ENCODE data around the gene ITGB7. TPM values are rescaled to one million over a fixed set of nuclear protein-coding genes. Genes with fewer than 3 reads are reported as not detected.

The ITGB7 gene
- total RNA-seq, 1 experiment from 2014 or later: 0.90 TPM

- TF ChIP-seq, protein P1, sequence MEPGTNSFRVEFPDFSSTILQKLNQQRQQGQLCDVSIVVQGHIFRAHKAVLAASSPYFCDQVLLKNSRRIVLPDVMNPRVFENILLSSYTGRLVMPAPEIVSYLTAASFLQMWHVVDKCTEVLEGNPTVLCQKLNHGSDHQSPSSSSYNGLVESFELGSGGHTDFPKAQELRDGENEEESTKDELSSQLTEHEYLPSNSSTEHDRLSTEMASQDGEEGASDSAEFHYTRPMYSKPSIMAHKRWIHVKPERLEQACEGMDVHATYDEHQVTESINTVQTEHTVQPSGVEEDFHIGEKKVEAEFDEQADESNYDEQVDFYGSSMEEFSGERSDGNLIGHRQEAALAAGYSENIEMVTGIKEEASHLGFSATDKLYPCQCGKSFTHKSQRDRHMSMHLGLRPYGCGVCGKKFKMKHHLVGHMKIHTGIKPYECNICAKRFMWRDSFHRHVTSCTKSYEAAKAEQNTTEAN (CRISPR knock-in tag; IDR thresholded peaks at IDR 0.05): no peak
- TF ChIP-seq PRDM15 (CRISPR knock-in tag; IDR thresholded peaks at IDR 0.05): no peak
- no peak for TF ChIP-seq HMGXB4 (CRISPR knock-in tag; IDR thresholded peaks at IDR 0.05)
- TF ChIP-seq JAZF1 (CRISPR knock-in tag; IDR thresholded peaks at IDR 0.05): no peak
- TF ChIP-seq NFE2L1 (CRISPR knock-in tag; IDR thresholded peaks at IDR 0.05): no peak
- no peak for TF ChIP-seq TEAD1 (CRISPR knock-in tag; IDR thresholded peaks at IDR 0.05)
- no peak for TF ChIP-seq ZNF138 (CRISPR knock-in tag; conservative IDR thresholded peaks at IDR 0.05)
Observed at GRCh38 chr12:53145383-53146260, 61.4 kb downstream of the ITGB7 start (continued).

DNA sequence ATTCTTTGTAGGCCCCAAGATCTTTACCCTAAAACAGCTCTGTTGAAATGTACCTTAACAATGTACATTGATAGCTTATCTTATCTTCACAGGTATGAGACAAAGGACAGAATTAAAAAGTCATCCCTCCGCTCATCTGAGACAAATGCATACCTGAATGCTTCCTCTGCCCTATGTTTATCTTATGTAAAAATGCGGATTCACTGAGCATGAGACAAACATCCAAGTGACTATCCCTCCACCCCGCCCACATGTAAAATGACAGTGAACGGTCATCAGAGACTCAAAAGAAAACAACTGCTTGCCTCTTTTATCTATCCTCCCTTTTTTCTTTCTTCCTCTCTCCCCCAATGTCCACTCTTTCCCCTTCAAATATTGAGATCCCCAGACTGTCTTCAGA is 63.7 kb downstream of the ITGB7 start:
- DNase-seq (ENCODE audit: low spot score) (no peak), ATAC-seq (no peak)
- ChIA-PET CTCF (interaction anchor here (0.6 to 1.0 kb wide), 3 partner anchors 16 to 59 kb away, joined by 3 to 5 read pairs (median 3); no protein-coding TSS in a partner anchor), POLR2A (no interaction called here)
- H3K27ac Mint-ChIP-seq: no peak overlapping the region
- H3K4me3 Mint-ChIP-seq: no peak overlapping the region
- H3K36me3 Mint-ChIP-seq: peaks cover 12% of the 10 kb centered on the region
- H3K4me1 Mint-ChIP-seq: no peaks in the 10 kb centered on the region
- peaks cover 20% of the 10 kb centered on the region for H3K9me3 Mint-ChIP-seq
- H3K27me3 Mint-ChIP-seq (ENCODE audit: low read depth): peaks cover 28% of the 10 kb centered on the region
- TF ChIP-seq GRHL2 (CRISPR knock-in tag; IDR thresholded peaks at IDR 0.05; ENCODE audit: insufficient replicate concordance, severe bottlenecking) (no peak), E2F1 (CRISPR knock-in tag; IDR thresholded peaks at IDR 0.05) (no peak), JUN (CRISPR knock-in tag; IDR thresholded peaks at IDR 0.05) (no peak), FOXK1 (CRISPR knock-in tag; IDR thresholded peaks at IDR 0.05) (no peak), NFYB (CRISPR knock-in tag; conservative IDR thresholded peaks at IDR 0.05; ENCODE audit: low read depth) (no peak), ETV6 (CRISPR knock-in tag; IDR thresholded peaks at IDR 0.05) (no peak)
- TF ChIP-seq, protein P2, sequence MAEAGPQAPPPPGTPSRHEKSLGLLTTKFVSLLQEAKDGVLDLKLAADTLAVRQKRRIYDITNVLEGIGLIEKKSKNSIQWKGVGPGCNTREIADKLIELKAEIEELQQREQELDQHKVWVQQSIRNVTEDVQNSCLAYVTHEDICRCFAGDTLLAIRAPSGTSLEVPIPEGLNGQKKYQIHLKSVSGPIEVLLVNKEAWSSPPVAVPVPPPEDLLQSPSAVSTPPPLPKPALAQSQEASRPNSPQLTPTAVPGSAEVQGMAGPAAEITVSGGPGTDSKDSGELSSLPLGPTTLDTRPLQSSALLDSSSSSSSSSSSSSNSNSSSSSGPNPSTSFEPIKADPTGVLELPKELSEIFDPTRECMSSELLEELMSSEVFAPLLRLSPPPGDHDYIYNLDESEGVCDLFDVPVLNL (CRISPR knock-in tag; IDR thresholded peaks at IDR 0.05; ENCODE audit: borderline replicate concordance, low read depth): no peak
- TF ChIP-seq, protein P3, sequence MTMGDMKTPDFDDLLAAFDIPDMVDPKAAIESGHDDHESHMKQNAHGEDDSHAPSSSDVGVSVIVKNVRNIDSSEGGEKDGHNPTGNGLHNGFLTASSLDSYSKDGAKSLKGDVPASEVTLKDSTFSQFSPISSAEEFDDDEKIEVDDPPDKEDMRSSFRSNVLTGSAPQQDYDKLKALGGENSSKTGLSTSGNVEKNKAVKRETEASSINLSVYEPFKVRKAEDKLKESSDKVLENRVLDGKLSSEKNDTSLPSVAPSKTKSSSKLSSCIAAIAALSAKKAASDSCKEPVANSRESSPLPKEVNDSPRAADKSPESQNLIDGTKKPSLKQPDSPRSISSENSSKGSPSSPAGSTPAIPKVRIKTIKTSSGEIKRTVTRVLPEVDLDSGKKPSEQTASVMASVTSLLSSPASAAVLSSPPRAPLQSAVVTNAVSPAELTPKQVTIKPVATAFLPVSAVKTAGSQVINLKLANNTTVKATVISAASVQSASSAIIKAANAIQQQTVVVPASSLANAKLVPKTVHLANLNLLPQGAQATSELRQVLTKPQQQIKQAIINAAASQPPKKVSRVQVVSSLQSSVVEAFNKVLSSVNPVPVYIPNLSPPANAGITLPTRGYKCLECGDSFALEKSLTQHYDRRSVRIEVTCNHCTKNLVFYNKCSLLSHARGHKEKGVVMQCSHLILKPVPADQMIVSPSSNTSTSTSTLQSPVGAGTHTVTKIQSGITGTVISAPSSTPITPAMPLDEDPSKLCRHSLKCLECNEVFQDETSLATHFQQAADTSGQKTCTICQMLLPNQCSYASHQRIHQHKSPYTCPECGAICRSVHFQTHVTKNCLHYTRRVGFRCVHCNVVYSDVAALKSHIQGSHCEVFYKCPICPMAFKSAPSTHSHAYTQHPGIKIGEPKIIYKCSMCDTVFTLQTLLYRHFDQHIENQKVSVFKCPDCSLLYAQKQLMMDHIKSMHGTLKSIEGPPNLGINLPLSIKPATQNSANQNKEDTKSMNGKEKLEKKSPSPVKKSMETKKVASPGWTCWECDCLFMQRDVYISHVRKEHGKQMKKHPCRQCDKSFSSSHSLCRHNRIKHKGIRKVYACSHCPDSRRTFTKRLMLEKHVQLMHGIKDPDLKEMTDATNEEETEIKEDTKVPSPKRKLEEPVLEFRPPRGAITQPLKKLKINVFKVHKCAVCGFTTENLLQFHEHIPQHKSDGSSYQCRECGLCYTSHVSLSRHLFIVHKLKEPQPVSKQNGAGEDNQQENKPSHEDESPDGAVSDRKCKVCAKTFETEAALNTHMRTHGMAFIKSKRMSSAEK (CRISPR knock-in tag; IDR thresholded peaks at IDR 0.05; ENCODE audit: borderline replicate concordance): no peak
- TF ChIP-seq, protein P4, sequence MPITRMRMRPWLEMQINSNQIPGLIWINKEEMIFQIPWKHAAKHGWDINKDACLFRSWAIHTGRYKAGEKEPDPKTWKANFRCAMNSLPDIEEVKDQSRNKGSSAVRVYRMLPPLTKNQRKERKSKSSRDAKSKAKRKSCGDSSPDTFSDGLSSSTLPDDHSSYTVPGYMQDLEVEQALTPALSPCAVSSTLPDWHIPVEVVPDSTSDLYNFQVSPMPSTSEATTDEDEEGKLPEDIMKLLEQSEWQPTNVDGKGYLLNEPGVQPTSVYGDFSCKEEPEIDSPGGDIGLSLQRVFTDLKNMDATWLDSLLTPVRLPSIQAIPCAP (CRISPR knock-in tag; IDR thresholded peaks at IDR 0.05): no peak
- TF ChIP-seq, protein P5, sequence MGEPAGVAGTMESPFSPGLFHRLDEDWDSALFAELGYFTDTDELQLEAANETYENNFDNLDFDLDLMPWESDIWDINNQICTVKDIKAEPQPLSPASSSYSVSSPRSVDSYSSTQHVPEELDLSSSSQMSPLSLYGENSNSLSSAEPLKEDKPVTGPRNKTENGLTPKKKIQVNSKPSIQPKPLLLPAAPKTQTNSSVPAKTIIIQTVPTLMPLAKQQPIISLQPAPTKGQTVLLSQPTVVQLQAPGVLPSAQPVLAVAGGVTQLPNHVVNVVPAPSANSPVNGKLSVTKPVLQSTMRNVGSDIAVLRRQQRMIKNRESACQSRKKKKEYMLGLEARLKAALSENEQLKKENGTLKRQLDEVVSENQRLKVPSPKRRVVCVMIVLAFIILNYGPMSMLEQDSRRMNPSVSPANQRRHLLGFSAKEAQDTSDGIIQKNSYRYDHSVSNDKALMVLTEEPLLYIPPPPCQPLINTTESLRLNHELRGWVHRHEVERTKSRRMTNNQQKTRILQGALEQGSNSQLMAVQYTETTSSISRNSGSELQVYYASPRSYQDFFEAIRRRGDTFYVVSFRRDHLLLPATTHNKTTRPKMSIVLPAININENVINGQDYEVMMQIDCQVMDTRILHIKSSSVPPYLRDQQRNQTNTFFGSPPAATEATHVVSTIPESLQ (CRISPR knock-in tag; IDR thresholded peaks at IDR 0.05): no peak

All from WTC11 (cell line).